K562 (cell line): ENCODE measurements around the gene OMG. TPM values are rescaled to one million over a fixed set of nuclear protein-coding genes. Genes with fewer than 3 reads are reported as not detected.

ENCODE experiments used
- ATAC-seq: fragments of 200-7000 bp; cut with Tn5 transposase; 3 replicates; pipeline ENCODE4 v1.9.1; 2020; ENCODE audit warnings: moderate library complexity
- BruUV-seq: library from RNA; stranded (reverse); fragments of 400-500 nt; replicated peaks from 2 replicates; lab custom pipeline; 2021; lab: Mats Ljungman, UMichigan
- CTCF ChIA-PET: fragments of 300-600 bp; formaldehyde crosslinking; extraction: SDS; loops from one replicate; lab custom pipeline; 2021; ENCODE audit warnings: low intra/inter-chr PET ratio; lab: Yijun Ruan, JAX
- POLR2A ChIA-PET: fragments of 300-600, 350-650 bp; sonication (Branson Sonifier 250); formaldehyde crosslinking; extraction: SDS; loops from one replicate; lab custom pipeline; 2021; ENCODE audit warnings: antibody characterized with exemption, inconsistent platforms; lab: Yijun Ruan, JAX
- DNase-seq, 4 experiments: peaks; one replicate each; pipeline versions ENCODE4 v3.0.0 to v3.0.0-alpha.2; 2011 to 2018; ENCODE audit warnings: low spot score in 3 of 4, mixed read lengths in 3 of 4; ENCODE audit errors: extremely low read depth in 1 of 4
- FAIRE-seq: peaks from 2 replicates; lab custom pipeline; 2011; peaks lifted over from hg19 to GRCh38; lab: Jason Lieb, UNC
- H2AFZ ChIP-seq: 2 replicates; pipeline ENCODE4 v1.6.0; 2011; ENCODE audit warnings: low read depth, low read length, control low read depth, inconsistent platforms
- H3K27ac ChIP-seq: fragments of 200-600 bp; 3 replicates; pipeline ENCODE4 v1.8.0; 2011; ENCODE audit warnings: low read depth, mild to moderate bottlenecking, control low read depth, inconsistent platforms, low read length, moderate library complexity, mixed read lengths; ENCODE audit errors: extremely low read depth
- H3K27me3 ChIP-seq, 2 experiments: fragments of 300-600 bp in 1 of 2; 2 replicates in 1 of 2; 3 replicates in 1 of 2; pipeline versions ENCODE4 v1.6.0 to v1.8.0; 2011; ENCODE audit warnings: inconsistent platforms in 2 of 2, low read length in 2 of 2, mild to moderate bottlenecking in 1 of 2, mixed read lengths in 1 of 2, moderate library complexity in 1 of 2; ENCODE audit not compliant: control insufficient read depth in 2 of 2, insufficient read depth in 2 of 2
- H3K36me3 ChIP-seq: fragments of 300-600 bp; 3 replicates; pipeline ENCODE4 v1.8.0; 2011; ENCODE audit warnings: mild to moderate bottlenecking, low read length, inconsistent platforms; ENCODE audit not compliant: control insufficient read depth, insufficient read depth
- H3K4me1 ChIP-seq, 2 experiments: fragments of 200-600 bp in 1 of 2; replicated peaks in 1 of 2; 2 replicates in 1 of 2; 3 replicates in 1 of 2; pipeline versions ENCODE4 v1.5.1 to v1.8.0; 2011; ENCODE audit warnings: inconsistent platforms in 2 of 2, low read length in 2 of 2, mild to moderate bottlenecking in 1 of 2, mixed read lengths in 1 of 2, moderate library complexity in 1 of 2; ENCODE audit not compliant: control insufficient read depth in 2 of 2, insufficient read depth in 2 of 2
- H3K4me2 ChIP-seq: 2 replicates; pipeline ENCODE4 v1.6.1; 2011; ENCODE audit warnings: low read length, control low read depth, inconsistent platforms, mixed read lengths; ENCODE audit not compliant: insufficient read depth
- H3K4me3 ChIP-seq: fragments of 200-600 bp; sonication (generic), shearing (Covaris generic); 2 replicates; pipeline ENCODE4 v1.5.1; 2016; ENCODE audit warnings: control low read depth, inconsistent platforms
- H3K79me2 ChIP-seq: fragments of 200-600 bp; 3 replicates; pipeline ENCODE4 v1.8.0; 2011; ENCODE audit warnings: low read length, inconsistent platforms; ENCODE audit not compliant: control insufficient read depth, insufficient read depth
- H3K9ac ChIP-seq, 2 experiments: 2 replicates each; pipeline versions ENCODE4 v1.6.0 to v1.6.1; 2011; ENCODE audit warnings: low read depth in 2 of 2, low read length in 2 of 2, control low read depth in 1 of 2, inconsistent platforms in 1 of 2, mild to moderate bottlenecking in 1 of 2, mixed read lengths in 1 of 2; ENCODE audit not compliant: insufficient read depth in 1 of 2
- H3K9me1 ChIP-seq: one replicate; pipeline ENCODE4 v1.6.0; 2011; ENCODE audit warnings: inconsistent platforms, mild to moderate bottlenecking, low read length, moderate library complexity; ENCODE audit not compliant: control insufficient read depth, insufficient read depth
- H3K9me3 ChIP-seq: replicated peaks from 2 replicates; pipeline ENCODE4 v1.5.1; 2011; ENCODE audit warnings: low read depth, low read length, inconsistent platforms; ENCODE audit not compliant: control insufficient read depth, insufficient read depth
- H4K20me1 ChIP-seq: replicated peaks from 2 replicates; pipeline ENCODE4 v1.6.1; 2011; ENCODE audit warnings: low read length, inconsistent platforms, mixed read lengths; ENCODE audit not compliant: control insufficient read depth, insufficient read depth
- CTCF ChIP-seq, 3 experiments: IDR thresholded peaks in 2 of 3; conservative IDR thresholded peaks in 1 of 3; 2 replicates each; pipeline ENCODE4 v1.5.1; 2011 to 2012; ENCODE audit warnings: low read length in 3 of 3, mild to moderate bottlenecking in 3 of 3, control low read depth in 2 of 3, improper control_type of control experiment in 1 of 3, inconsistent platforms in 1 of 3, low read depth in 1 of 3, mixed read lengths in 1 of 3, moderate library complexity in 1 of 3; ENCODE audit not compliant: insufficient read depth in 2 of 3
- ESRRB ChIP-seq: fragments of 250-450 bp; sonication (Bioruptor Pico); IDR thresholded peaks from 2 replicates; pipeline ENCODE4 v1.5.0; 2020; ENCODE audit warnings: mild to moderate bottlenecking, moderate library complexity, borderline replicate concordance
- HMBOX1 ChIP-seq: sonication (generic); IDR thresholded peaks from 2 replicates; pipeline ENCODE4 v1.6.1; 2016
- HNRNPLL ChIP-seq: fragments of 200-400 bp; formaldehyde crosslinking; IDR thresholded peaks from 2 replicates; pipeline ENCODE4 v1.6.1; 2017; ENCODE audit warnings: low read length, low read depth, mild to moderate bottlenecking; ENCODE audit not compliant: poor library complexity, severe bottlenecking
- HOMEZ ChIP-seq: fragments of 250-450 bp; sonication (Bioruptor Pico); IDR thresholded peaks from 2 replicates; pipeline ENCODE4 v1.4.0; 2020; ENCODE audit warnings: mild to moderate bottlenecking, moderate library complexity
- NFXL1 ChIP-seq: fragments of 450-650 bp; formaldehyde crosslinking; IDR thresholded peaks from 2 replicates; pipeline ENCODE4 v1.4.0; 2021; ENCODE audit warnings: mild to moderate bottlenecking
- PHF8 ChIP-seq: fragments of 200-600 bp; sonication (generic); IDR thresholded peaks from 2 replicates; pipeline ENCODE4 v1.6.1; 2012; ENCODE audit warnings: mixed run types, mild to moderate bottlenecking, inconsistent platforms, low read length, moderate library complexity, borderline replicate concordance
- POLR2B ChIP-seq: fragments of 450-650 bp; IDR thresholded peaks from 2 replicates; pipeline ENCODE4 v1.6.1; 2018; ENCODE audit warnings: low read depth; ENCODE audit not compliant: partially characterized antibody
- RAD21 ChIP-seq, 2 experiments: fragments of 250-450 bp in 1 of 2; fragments of 450-650 bp in 1 of 2; sonication (Bioruptor Pico) in 1 of 2; formaldehyde crosslinking in 1 of 2; IDR thresholded peaks in 1 of 2; conservative IDR thresholded peaks in 1 of 2; 2 replicates each; pipeline versions ENCODE4 v1.4.0 to v1.8.0; 2020 to 2022; ENCODE audit warnings: mild to moderate bottlenecking in 2 of 2, moderate library complexity in 1 of 2
- USF2 ChIP-seq: sonication (generic); formaldehyde crosslinking; IDR thresholded peaks from 2 replicates; pipeline ENCODE4 v1.5.0; 2020; ENCODE audit warnings: missing genetic modification reagents
- XRCC4 ChIP-seq: IDR thresholded peaks from one replicate; pipeline ENCODE4 v1.6.1; 2011; ENCODE audit not compliant: insufficient read depth, insufficient read length; ENCODE audit errors: extremely low read depth
- ZNF282 ChIP-seq: sonication (generic); formaldehyde crosslinking; IDR thresholded peaks from 2 replicates; pipeline ENCODE4 v1.8.1; 2023; ENCODE audit warnings: missing genetic modification reagents
- WGBS: fragments of 100-300 bp; shearing (Covaris generic); methylation state at CpG from one replicate; pipeline ENCODE4 v1.1.6; 2016; ENCODE audit warnings: low coverage, mixed read lengths; ENCODE audit not compliant: insufficient coverage; ENCODE audit errors: missing lambda C conversion rate; 5-methylcytosine and 5-hydroxymethylcytosine counted together
- in situ Hi-C: fragments of 300-500 bp; cut with MboI; formaldehyde crosslinking; loops from 4 replicates; pipeline ENCODE4 v1.15.0; 2018; ENCODE audit warnings: inconsistent platforms, mixed read lengths
- intact Hi-C: fragments of 100-400 bp; cut with micrococcal nuclease; formaldehyde crosslinking; loops from 2 replicates; pipeline ENCODE4 v1.14.2; 2022
- polyA plus RNA-seq, 8 experiments: library from polyadenylated mRNA; depleted of rRNA in 4 of 8; stranded (reverse) in 5 of 8; unstranded in 3 of 8; fragments of >200 nt; fragmentation: Nextera tagmentation in 2 of 8; fragmentation: Illumina TruSeq in 1 of 8; extraction: Ambion mirVana in 2 of 8; extraction: Trizol in 1 of 8; gene quantifications; 2 replicates each; pipeline versions ENCODE4 v1.2.1 to v1.2.3, GENCODE V29; 2011 to 2014; ENCODE audit warnings: inconsistent platforms in 1 of 8, missing spikeins in 1 of 8
- total RNA-seq, 7 experiments: library from RNA; depleted of rRNA in 6 of 7; stranded (reverse); fragments of >200 nt in 6 of 7; fragmentation: Illumina TruSeq in 2 of 7; extraction: Trizol in 2 of 7; gene quantifications; 2 replicates each; pipeline versions ENCODE4 v1.2.1 to v1.2.3, GENCODE V29; 2011 to 2021; ENCODE audit warnings: low replicate concordance in 1 of 7

Gene OMG
- total and polyA plus RNA-seq, 9 of the 15 experiments (the other 6 are each of a cell fraction or from before 2014, with no cell fraction given): 0.41 TPM; not detected in 8

GRCh38 chr17:31266042-31266441 is 31.0 kb downstream of the OMG start:
- BruUV-seq: no TSS peak
- no peak overlapping the region for H3K9ac ChIP-seq
- H3K4me3 ChIP-seq: no peak overlapping the region
- H3K27me3 ChIP-seq: no peaks in the 10 kb centered on the region
- no peak for ATAC-seq
- CTCF ChIA-PET: interaction anchor here (0.9 kb wide), 1 partner anchor 107 kb away, joined by 3 read pairs; no protein-coding TSS in a partner anchor
- H3K9me1 ChIP-seq: no peaks in the 10 kb centered on the region
- peak in 1 of 4 experiments; percentile 5 for DNase-seq
- peaks cover 41% of the 10 kb centered on the region; the same call in 1 of the 3 replicates for H3K36me3 ChIP-seq
- FAIRE-seq: peak; percentile 40
- no peaks in the 10 kb centered on the region for H3K79me2 ChIP-seq
- POLR2A ChIA-PET: interaction anchor here (0.7 kb wide), 1 partner anchor 29 kb away, joined by 3 read pairs; no protein-coding TSS in a partner anchor
- no peak overlapping the region for H3K4me2 ChIP-seq
- no peaks in the 10 kb centered on the region for H4K20me1 ChIP-seq
- in situ Hi-C loops (no loop called here), intact Hi-C loops (loop anchor here (5.0 kb wide), 1 partner anchor 106 kb away; no protein-coding TSS in a partner anchor)
- WGBS: 69% methylated on average over 2 of the region's 2 CpGs
- no peaks in the 10 kb centered on the region for H3K9me3 ChIP-seq
- TF ChIP-seq PHF8 (no peak), NFXL1 (CRISPR knock-in tag) (no peak), HNRNPLL (no peak), XRCC4 (no peak), ESRRB (CRISPR knock-in tag) (no peak), ZNF282 (no peak), RAD21 (CRISPR knock-in tag; conservative IDR thresholded peaks at IDR 0.05 in 1 of 2, IDR thresholded peaks at IDR 0.05 in 1 of 2) (peak in 1 of 2 experiments; percentile 28; a peak in 1 of 4 replicates), POLR2B (no peak), HMBOX1 (peak; percentile 49; the same call in 1 of the 2 replicates), USF2 (no peak), HOMEZ (CRISPR knock-in tag) (no peak), CTCF (IDR thresholded peaks at IDR 0.05 in 2 of 3, conservative IDR thresholded peaks at IDR 0.05 in 1 of 3; ENCODE audit: insufficient read depth in 2 of 3, low read depth in 1 of 3, low read length in 3 of 3) (peak; percentile 7 to 35 (median 35); a peak in 2 of 6 replicates)
- H2AFZ ChIP-seq: no peak overlapping the region
- H3K4me1 ChIP-seq: no peaks in the 10 kb centered on the region; a peak in 1 of 5 replicates
- H3K27ac ChIP-seq: no peak overlapping the region
